Measurements from ENCODE around the gene FPR1.

DNA sequence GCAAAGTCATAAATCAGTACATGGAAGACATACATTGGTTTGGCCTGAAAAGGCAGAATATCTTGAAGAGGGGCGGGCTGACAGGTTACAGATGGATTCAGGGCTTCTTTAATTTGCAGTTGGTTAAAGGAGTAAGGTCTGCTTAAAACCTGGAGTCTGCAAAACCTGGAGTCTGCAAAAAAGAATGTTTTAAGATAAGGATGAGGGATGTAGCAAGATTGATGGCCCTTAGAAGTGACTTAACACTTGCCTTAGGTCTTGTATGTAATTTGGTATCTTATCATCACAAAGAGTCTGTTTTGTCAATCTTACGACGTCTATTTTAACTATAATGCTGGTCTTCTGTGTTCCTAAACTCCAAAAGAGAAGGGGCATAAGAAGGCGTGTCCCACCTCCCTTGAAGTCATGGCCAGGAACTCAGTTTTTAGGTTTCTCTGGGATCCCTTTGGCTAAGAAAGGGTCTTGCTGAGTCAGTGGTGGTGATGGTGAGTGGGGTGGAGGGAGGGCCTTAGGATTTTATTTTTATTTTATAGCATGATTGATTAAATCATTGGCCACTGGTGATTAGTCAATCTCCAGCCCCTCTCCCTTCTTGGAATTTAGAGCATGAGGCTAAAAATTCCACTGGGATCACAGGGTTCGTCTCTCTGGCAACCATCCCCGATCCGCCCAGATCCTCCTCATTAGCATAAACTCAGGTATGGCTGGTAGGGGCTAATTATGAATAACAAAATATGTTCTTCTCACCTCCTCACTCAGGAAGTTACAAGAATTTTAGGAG lies 17.7 kb downstream of the FPR1 start:
- TF ChIP-seq, protein P1, sequence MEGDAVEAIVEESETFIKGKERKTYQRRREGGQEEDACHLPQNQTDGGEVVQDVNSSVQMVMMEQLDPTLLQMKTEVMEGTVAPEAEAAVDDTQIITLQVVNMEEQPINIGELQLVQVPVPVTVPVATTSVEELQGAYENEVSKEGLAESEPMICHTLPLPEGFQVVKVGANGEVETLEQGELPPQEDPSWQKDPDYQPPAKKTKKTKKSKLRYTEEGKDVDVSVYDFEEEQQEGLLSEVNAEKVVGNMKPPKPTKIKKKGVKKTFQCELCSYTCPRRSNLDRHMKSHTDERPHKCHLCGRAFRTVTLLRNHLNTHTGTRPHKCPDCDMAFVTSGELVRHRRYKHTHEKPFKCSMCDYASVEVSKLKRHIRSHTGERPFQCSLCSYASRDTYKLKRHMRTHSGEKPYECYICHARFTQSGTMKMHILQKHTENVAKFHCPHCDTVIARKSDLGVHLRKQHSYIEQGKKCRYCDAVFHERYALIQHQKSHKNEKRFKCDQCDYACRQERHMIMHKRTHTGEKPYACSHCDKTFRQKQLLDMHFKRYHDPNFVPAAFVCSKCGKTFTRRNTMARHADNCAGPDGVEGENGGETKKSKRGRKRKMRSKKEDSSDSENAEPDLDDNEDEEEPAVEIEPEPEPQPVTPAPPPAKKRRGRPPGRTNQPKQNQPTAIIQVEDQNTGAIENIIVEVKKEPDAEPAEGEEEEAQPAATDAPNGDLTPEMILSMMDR (IDR thresholded peaks at IDR 0.05): no peak
- TF ChIP-seq POLR2A (IDR thresholded peaks at IDR 0.05): no peak

Measured in breast epithelium (tissue), 3 donors.